ENCODE data around the gene AFAP1. TPM values are rescaled to one million over a fixed set of nuclear protein-coding genes. Genes with fewer than 3 reads are reported as not detected.

Gene AFAP1
- total and polyA plus RNA-seq, 2 of the 8 experiments (the other 6 are each of a cell fraction or from before 2014, with no cell fraction given) = 3.6 to 18.2 TPM

DNA sequence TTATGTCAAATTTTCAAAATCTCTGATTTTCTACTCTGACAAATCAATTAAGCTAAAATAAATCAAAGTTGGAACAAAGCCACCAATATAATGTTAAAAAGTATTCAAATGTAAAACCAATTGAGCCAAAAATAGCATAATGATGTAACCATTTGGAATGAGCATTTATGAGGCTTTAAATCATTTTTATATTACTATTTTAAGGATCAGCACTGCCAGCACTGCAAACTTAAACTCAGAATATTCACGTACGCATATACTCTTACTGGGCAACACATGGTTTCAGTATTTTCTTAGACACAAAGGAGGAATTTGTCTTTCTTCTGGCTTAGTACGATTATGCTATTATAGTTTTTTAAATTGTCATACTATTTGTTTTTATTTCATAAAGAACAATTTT lies 52.2 kb downstream of the AFAP1 start (continued):
- TF ChIP-seq, protein P1, sequence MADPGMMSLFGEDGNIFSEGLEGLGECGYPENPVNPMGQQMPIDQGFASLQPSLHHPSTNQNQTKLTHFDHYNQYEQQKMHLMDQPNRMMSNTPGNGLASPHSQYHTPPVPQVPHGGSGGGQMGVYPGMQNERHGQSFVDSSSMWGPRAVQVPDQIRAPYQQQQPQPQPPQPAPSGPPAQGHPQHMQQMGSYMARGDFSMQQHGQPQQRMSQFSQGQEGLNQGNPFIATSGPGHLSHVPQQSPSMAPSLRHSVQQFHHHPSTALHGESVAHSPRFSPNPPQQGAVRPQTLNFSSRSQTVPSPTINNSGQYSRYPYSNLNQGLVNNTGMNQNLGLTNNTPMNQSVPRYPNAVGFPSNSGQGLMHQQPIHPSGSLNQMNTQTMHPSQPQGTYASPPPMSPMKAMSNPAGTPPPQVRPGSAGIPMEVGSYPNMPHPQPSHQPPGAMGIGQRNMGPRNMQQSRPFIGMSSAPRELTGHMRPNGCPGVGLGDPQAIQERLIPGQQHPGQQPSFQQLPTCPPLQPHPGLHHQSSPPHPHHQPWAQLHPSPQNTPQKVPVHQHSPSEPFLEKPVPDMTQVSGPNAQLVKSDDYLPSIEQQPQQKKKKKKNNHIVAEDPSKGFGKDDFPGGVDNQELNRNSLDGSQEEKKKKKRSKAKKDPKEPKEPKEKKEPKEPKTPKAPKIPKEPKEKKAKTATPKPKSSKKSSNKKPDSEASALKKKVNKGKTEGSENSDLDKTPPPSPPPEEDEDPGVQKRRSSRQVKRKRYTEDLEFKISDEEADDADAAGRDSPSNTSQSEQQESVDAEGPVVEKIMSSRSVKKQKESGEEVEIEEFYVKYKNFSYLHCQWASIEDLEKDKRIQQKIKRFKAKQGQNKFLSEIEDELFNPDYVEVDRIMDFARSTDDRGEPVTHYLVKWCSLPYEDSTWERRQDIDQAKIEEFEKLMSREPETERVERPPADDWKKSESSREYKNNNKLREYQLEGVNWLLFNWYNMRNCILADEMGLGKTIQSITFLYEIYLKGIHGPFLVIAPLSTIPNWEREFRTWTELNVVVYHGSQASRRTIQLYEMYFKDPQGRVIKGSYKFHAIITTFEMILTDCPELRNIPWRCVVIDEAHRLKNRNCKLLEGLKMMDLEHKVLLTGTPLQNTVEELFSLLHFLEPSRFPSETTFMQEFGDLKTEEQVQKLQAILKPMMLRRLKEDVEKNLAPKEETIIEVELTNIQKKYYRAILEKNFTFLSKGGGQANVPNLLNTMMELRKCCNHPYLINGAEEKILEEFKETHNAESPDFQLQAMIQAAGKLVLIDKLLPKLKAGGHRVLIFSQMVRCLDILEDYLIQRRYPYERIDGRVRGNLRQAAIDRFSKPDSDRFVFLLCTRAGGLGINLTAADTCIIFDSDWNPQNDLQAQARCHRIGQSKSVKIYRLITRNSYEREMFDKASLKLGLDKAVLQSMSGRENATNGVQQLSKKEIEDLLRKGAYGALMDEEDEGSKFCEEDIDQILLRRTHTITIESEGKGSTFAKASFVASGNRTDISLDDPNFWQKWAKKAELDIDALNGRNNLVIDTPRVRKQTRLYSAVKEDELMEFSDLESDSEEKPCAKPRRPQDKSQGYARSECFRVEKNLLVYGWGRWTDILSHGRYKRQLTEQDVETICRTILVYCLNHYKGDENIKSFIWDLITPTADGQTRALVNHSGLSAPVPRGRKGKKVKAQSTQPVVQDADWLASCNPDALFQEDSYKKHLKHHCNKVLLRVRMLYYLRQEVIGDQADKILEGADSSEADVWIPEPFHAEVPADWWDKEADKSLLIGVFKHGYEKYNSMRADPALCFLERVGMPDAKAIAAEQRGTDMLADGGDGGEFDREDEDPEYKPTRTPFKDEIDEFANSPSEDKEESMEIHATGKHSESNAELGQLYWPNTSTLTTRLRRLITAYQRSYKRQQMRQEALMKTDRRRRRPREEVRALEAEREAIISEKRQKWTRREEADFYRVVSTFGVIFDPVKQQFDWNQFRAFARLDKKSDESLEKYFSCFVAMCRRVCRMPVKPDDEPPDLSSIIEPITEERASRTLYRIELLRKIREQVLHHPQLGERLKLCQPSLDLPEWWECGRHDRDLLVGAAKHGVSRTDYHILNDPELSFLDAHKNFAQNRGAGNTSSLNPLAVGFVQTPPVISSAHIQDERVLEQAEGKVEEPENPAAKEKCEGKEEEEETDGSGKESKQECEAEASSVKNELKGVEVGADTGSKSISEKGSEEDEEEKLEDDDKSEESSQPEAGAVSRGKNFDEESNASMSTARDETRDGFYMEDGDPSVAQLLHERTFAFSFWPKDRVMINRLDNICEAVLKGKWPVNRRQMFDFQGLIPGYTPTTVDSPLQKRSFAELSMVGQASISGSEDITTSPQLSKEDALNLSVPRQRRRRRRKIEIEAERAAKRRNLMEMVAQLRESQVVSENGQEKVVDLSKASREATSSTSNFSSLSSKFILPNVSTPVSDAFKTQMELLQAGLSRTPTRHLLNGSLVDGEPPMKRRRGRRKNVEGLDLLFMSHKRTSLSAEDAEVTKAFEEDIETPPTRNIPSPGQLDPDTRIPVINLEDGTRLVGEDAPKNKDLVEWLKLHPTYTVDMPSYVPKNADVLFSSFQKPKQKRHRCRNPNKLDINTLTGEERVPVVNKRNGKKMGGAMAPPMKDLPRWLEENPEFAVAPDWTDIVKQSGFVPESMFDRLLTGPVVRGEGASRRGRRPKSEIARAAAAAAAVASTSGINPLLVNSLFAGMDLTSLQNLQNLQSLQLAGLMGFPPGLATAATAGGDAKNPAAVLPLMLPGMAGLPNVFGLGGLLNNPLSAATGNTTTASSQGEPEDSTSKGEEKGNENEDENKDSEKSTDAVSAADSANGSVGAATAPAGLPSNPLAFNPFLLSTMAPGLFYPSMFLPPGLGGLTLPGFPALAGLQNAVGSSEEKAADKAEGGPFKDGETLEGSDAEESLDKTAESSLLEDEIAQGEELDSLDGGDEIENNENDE (IDR thresholded peaks at IDR 0.05; ENCODE audit: insufficient replicate concordance, low read length) = no peak

Data from H1 (cell line).